Measurements from ENCODE around the gene DVL2. TPM values are rescaled to one million over a fixed set of nuclear protein-coding genes. Genes with fewer than 3 reads are reported as not detected.

Gene DVL2
- total and polyA plus RNA-seq, 4 donors: 3.4 to 24.5 (median 11.3) TPM

- Histone ChIP-seq H3K4me1 (ENCODE audit: control insufficient read depth in 4 of 4, insufficient read depth in 4 of 4, low read length in 3 of 4) (peaks cover 13 to 53% (median 32%) of the 10 kb centered on the region in 4 donors), H3K4me3 (ENCODE audit: low read depth in 1 of 3, low read length in 3 of 3) (peak overlapping the region; percentile 63 to 68 (median 65)), H3K27me3 (ENCODE audit: control insufficient read depth in 4 of 4, insufficient read depth in 4 of 4, low read length in 3 of 4) (no peaks in the 10 kb centered on the region), H3K27ac (ENCODE audit: low read depth in 1 of 2, low read length in 2 of 2) (peak overlapping the region; percentile 83 to 87), H3K9me3 (ENCODE audit: control insufficient read depth in 4 of 4, low read length in 3 of 4) (no peaks in the 10 kb centered on the region), H3K36me3 (ENCODE audit: control insufficient read depth in 4 of 4, insufficient read depth in 3 of 4, low read depth in 1 of 4, low read length in 3 of 4) (peaks cover 0 to 3% (median 3%) of the 10 kb centered on the region in 4 donors), H3K9ac (ENCODE audit: low read depth in 1 of 2, low read length in 2 of 2) (peak overlapping the region in 1 of 2 donors; percentile 46)
- 15% methylated on average over 71 of the region's 71 CpGs for WGBS
- TF ChIP-seq ATF3 (IDR thresholded peaks at IDR 0.05) (no peak), GABPA (IDR thresholded peaks at IDR 0.05 in 1 of 2, conservative IDR thresholded peaks at IDR 0.05 in 1 of 2) (no peak), ZBTB33 (IDR thresholded peaks at IDR 0.05) (no peak), HNF4A (conservative IDR thresholded peaks at IDR 0.05) (no peak), JUND (IDR thresholded peaks at IDR 0.05) (no peak), NR2F2 (IDR thresholded peaks at IDR 0.05) (no peak), RXRA (IDR thresholded peaks at IDR 0.05) (no peak), EGR1 (IDR thresholded peaks at IDR 0.05; ENCODE audit: low read depth in 2 of 2) (no peak), TAF1 (conservative IDR thresholded peaks at IDR 0.05) (no peak), SP1 (IDR thresholded peaks at IDR 0.05) (no peak), MAX (IDR thresholded peaks at IDR 0.05) (no peak), RAD21 (IDR thresholded peaks at IDR 0.05) (no peak), HNF4G (IDR thresholded peaks at IDR 0.05) (no peak), YY1 (IDR thresholded peaks at IDR 0.05) (no peak), FOXA2 (IDR thresholded peaks at IDR 0.05) (no peak), FOXA1 (IDR thresholded peaks at IDR 0.05) (no peak)
- TF ChIP-seq, protein P1, sequence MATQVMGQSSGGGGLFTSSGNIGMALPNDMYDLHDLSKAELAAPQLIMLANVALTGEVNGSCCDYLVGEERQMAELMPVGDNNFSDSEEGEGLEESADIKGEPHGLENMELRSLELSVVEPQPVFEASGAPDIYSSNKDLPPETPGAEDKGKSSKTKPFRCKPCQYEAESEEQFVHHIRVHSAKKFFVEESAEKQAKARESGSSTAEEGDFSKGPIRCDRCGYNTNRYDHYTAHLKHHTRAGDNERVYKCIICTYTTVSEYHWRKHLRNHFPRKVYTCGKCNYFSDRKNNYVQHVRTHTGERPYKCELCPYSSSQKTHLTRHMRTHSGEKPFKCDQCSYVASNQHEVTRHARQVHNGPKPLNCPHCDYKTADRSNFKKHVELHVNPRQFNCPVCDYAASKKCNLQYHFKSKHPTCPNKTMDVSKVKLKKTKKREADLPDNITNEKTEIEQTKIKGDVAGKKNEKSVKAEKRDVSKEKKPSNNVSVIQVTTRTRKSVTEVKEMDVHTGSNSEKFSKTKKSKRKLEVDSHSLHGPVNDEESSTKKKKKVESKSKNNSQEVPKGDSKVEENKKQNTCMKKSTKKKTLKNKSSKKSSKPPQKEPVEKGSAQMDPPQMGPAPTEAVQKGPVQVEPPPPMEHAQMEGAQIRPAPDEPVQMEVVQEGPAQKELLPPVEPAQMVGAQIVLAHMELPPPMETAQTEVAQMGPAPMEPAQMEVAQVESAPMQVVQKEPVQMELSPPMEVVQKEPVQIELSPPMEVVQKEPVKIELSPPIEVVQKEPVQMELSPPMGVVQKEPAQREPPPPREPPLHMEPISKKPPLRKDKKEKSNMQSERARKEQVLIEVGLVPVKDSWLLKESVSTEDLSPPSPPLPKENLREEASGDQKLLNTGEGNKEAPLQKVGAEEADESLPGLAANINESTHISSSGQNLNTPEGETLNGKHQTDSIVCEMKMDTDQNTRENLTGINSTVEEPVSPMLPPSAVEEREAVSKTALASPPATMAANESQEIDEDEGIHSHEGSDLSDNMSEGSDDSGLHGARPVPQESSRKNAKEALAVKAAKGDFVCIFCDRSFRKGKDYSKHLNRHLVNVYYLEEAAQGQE (IDR thresholded peaks at IDR 0.05): no peak
- TF ChIP-seq, protein P2, sequence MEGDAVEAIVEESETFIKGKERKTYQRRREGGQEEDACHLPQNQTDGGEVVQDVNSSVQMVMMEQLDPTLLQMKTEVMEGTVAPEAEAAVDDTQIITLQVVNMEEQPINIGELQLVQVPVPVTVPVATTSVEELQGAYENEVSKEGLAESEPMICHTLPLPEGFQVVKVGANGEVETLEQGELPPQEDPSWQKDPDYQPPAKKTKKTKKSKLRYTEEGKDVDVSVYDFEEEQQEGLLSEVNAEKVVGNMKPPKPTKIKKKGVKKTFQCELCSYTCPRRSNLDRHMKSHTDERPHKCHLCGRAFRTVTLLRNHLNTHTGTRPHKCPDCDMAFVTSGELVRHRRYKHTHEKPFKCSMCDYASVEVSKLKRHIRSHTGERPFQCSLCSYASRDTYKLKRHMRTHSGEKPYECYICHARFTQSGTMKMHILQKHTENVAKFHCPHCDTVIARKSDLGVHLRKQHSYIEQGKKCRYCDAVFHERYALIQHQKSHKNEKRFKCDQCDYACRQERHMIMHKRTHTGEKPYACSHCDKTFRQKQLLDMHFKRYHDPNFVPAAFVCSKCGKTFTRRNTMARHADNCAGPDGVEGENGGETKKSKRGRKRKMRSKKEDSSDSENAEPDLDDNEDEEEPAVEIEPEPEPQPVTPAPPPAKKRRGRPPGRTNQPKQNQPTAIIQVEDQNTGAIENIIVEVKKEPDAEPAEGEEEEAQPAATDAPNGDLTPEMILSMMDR (IDR thresholded peaks at IDR 0.05; ENCODE audit: low read depth, low read length, missing input control): no peak
- peak; percentile 40 for DNase-seq (ENCODE audit: low spot score)
These were observed 27.3 kb upstream of the DVL2 start for GRCh38 chr17:7261379-7262191.
